ENCODE results near the gene RASL10A.

RASL10A gene

GRCh38 chr22:29316141-29316828, 788 bp upstream of the RASL10A start:
- no peak for DNase-seq

DNA sequence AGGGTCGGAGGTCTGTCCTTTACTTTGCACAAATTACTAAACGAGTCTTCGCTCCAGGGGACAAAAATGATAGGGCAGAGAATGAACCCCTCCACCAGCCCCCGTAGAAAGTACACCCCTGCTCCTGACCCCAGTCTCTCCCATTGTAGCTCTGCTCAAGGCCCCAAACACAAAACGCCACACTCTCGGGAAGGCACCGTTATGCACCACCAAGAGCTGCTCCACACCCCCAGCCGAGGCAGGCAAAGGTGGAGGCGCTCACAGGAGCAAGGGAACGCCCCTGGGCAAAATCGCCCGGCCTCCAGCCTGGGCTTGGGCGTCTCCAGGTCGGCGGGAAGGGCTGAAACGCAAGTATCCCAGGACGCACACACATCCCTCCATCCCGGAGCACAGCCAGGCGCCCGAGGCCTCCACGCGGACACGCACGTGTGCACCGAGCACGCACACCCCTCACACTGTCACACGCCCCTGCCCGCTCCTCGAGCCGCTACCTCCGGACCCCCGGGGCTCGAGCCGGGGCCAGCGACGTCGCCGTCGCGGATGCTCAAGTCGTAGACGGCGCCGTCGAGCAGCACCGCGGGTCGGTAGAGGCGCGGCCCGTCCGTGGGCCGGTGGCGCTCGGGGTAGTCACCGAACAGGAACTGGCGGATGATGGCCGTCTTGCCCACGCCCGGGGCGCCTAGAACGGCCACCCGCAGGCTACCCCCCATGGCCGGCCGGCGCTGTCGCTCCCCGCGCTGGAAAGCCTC, 786 bp downstream of the RASL10A start:
- no peak for DNase-seq

GRCh38 chr22:29313576-29314466, 1.7 kb downstream of the RASL10A start:
- no peak for DNase-seq

GRCh38 chr22:29313126-29313575, 2.3 kb downstream of the RASL10A start:
- peak in 1 of 2 experiments; percentile 11 for DNase-seq

DNA sequence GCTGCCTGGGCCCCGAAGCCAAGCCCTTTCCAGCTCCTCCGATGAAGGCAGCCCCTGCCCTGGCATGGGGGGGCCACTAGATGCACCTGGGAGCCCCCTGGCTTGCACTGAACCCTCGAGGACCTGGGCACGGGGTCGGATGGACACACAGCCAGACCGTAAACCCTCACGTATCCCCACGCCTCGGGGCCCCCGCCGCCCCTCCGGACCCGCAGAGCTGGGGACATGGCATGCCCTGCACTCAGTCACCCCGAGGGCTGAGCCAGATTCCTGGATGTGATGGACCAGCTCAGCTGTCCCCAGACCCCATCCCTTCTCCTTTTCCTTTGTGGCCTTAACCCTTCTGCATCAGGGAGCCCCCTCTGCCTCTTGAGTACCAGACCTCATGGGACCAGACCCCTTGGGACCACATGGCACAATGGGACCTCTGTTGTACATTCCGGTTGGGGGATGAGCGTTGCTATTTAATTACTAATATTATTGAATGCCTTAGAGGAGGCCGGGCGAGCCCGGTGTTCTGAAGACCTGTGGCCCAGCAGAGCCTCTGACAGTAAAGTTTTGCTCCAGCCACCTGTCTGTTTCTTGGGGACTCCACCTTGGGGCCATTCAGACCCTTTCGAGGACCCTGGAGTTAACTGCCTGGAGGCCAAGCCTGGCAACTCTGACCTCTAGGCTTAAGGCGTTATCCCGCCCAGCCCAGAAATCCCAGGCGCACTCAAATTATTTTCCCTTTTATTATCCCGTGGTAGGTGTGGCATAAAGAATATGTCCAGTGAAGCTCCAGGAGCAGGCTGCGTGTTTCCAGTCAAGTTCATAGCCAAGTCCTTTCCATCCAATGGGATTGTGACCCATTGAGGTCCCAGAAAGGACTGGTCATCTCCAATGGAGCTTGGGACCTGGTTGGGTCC, 3.0 kb downstream of the RASL10A start:
- DNase-seq, result no peak

- no peak for DNase-seq
Observed at GRCh38 chr22:29311464-29312217, 3.9 kb downstream of the RASL10A start.

- DNase-seq, result peak; percentile 74 to 86
Observed at GRCh38 chr22:29310863-29311339, 4.6 kb downstream of the RASL10A start.

GRCh38 chr22:29310065-29310862, 5.2 kb downstream of the RASL10A start:
- no peak for DNase-seq

- DNase-seq, result peak; percentile 48 to 84
Observed at GRCh38 chr22:29309332-29310064, 6.0 kb downstream of the RASL10A start.

- peak; percentile 27 to 66 for DNase-seq
Observed at GRCh38 chr22:29308791-29309262, 6.7 kb downstream of the RASL10A start.

GRCh38 chr22:29308148-29308790, 7.2 kb downstream of the RASL10A start:
- no peak for DNase-seq

DNA sequence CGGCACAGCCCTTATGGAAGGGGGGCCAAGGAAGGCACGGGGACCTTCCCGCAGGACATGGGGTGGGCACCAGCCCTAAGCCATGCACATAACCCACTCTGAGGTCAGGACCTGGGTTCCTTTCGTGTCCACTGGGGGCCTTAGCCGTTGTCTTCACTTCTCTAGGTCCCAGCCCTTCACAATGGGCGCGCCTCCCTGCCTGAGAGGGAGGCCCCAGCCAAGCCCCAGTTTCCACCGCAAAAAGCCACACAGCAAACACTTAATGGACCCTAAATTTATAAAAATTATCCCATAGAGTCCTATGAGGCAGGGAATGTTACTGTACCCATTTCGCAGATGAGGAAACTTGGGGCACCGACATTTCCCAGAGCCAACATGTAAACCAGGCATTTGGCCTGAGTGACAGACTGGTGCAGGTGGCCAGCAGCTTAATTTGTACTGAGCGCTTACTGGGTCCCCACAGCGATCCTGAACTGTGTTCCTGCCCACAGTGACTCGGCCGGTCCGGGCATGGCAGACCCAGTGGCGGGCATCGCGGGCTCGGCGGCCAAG, 7.8 kb downstream of the RASL10A start:
- DNase-seq, result no peak

DNA sequence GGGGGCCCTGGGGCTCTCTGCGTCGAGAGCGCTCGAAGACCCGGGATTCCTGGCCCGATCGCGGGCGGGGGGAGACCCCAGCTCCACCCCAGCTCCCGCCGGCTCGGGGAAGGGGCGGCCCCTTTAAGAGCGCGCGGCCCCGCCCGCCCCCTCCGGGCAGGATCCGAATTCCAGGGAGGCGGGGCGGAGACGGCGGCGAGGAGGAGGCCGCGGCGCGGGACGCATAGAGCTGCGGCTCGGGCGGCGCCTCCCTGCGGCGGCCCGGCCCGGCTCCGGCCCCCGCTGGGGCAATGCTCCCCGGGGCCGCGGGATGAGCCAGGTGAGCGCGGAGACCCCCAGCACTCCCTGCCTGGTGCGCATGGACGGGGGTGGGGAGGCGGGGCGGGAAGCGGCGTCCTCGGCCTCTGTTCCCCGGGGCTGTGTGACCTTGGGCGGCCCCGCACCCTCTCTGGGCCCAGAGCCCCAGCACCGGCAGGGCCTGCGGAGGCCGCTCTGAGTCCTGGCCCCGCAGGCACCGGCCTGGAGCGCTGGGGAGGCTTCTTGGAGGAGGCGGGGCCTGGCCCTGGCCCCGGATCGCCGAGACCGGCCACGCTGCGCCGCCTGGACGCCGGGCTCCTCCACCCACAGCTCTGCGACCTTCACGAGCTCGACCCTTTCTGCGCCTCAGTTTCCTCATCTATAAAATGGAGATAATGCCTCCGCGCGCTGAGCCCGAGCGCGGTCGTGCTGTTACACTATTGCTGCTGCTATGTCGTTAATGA, 8.5 kb downstream of the RASL10A start:
- DNase-seq, result peak in 1 of 2 experiments; percentile 55

- DNase-seq, result peak; percentile 41 to 74
Observed at GRCh38 chr22:29306175-29306834, 9.2 kb downstream of the RASL10A start, which contains the start of gene GAS2L1. Gene GAS2L1, plus strand, starts transcription at chr22:29306650. Its CDS starts 1,456 bp downstream, at chr22:29308106.

DNA sequence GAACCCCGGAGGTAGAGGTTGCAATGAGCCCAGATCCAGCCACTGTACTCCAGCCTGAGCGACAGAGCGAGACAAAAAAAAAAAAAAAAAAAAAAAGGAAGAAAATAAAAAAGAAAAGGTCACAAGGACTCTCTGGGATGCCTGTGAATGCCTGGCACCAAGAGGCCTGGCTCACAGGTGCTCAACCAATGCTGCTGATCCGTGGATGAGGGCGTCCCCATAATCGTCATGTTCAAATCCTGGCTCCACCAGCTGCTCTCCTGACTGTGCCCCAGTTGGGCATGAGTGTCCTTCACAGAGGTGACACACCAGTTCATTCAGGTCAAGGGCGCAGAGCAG, 9.7 kb downstream of the RASL10A start:
- no peak for DNase-seq

DNA sequence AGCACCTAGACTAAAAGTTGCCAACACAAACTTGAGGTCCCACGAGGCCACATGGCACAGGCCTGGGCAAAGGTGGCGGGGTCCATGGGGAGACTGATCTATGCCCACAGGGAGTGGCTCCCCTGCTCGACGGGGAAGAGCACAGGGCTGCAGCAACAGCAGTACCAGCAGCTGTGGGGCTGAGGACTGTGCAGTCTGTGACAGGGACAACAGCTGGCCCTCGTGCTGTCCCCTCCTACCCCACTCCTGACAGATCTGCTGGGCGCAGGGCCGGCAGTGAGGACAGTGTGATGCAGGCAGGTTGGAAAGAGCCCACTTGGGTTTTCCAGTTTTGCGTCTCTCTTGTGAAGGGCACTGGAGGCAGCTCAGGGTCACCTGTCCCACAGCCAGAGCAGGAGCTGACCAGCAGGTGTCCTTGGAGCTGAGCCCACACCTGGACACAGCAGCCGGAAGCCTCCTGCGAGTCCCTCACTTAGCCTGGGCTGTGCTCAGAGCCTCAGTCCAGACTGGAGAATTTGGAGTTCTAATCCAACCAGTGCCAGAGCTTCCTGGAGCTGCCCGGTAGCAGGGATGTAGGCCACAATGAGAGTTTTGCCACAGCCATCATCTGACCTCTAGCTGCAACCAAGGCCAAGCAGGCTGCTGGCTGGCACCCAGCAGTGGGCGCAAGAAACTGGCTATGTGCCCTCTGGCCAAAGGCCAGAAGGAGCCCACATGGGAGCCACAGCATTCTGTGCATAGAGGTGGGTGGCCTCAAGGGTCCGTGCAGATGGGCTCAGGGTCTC, 12.6 kb downstream of the RASL10A start:
- no peak for DNase-seq

DNA sequence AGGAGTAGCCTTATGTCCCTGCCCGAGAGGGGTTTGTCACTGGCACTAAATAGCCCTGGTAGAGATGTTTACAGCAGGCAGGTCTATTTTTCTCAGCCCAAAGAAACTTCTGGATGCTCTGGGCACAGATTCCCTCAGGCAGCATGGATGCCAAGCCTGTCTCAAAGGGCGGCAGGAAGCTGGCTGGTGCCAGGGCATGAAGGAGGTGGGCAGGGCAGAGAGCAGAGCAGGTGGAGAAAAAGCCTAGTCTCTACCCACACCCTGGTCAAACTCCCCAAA, 13.2 kb downstream of the RASL10A start:
- no peak for DNase-seq

All from SW 1271 (cell line).